Measurements from ENCODE around the gene SCYGR2.
"Not testable (repeated sequence)": the region's sequence is repeated elsewhere in the genome, so short reads cannot be mapped to it uniquely, and the experiment has no call there.

SCYGR2 gene

GRCh38 chr2:227598835-227599503 lies at the start of gene SCYGR2:
Gene SCYGR2 (plus strand): TSS chr2:227598893. CDS start chr2:227598893, 0 bp downstream.
- not testable (repeated sequence) for DNase-seq

GRCh38 chr2:227551836-227552235 lies 46.9 kb upstream of the SCYGR2 start:
- no peak for DNase-seq

GRCh38 chr2:227562581-227562980 lies 36.1 kb upstream of the SCYGR2 start:
- no peak for DNase-seq

GRCh38 chr2:227565080-227565479 lies 33.6 kb upstream of the SCYGR2 start:
- no peak for DNase-seq

- DNase-seq, result no peak
These were observed 32.7 kb upstream of the SCYGR2 start for GRCh38 chr2:227566012-227566411.

GRCh38 chr2:227568852-227569169 lies 29.9 kb upstream of the SCYGR2 start:
- DNase-seq, result no peak

GRCh38 chr2:227570615-227571014 lies 28.1 kb upstream of the SCYGR2 start:
- no peak for DNase-seq

- DNase-seq, result no peak
These were observed 22.6 kb upstream of the SCYGR2 start for GRCh38 chr2:227576110-227576509.

GRCh38 chr2:227576812-227577211 lies 21.9 kb upstream of the SCYGR2 start:
- DNase-seq, result no peak

GRCh38 chr2:227577555-227577954 lies 21.1 kb upstream of the SCYGR2 start:
- DNase-seq, result no peak

GRCh38 chr2:227578642-227579041 lies 20.1 kb upstream of the SCYGR2 start:
- DNase-seq, result no peak

GRCh38 chr2:227579791-227580190 lies 18.9 kb upstream of the SCYGR2 start:
- no peak for DNase-seq

- DNase-seq, result no peak
These were observed 16.3 kb upstream of the SCYGR2 start for GRCh38 chr2:227582369-227582768.

GRCh38 chr2:227592694-227593387 lies 5.9 kb upstream of the SCYGR2 start:
- no peak for DNase-seq

- DNase-seq, result no peak
These were observed 2.9 kb upstream of the SCYGR2 start for GRCh38 chr2:227595797-227596196.

- no peak for DNase-seq
These were observed 1.7 kb upstream of the SCYGR2 start for GRCh38 chr2:227597036-227597435.

- DNase-seq, result no peak
These were observed 695 bp upstream of the SCYGR2 start for GRCh38 chr2:227597998-227598397.

GRCh38 chr2:227602358-227602757 lies 3.7 kb downstream of the SCYGR2 start:
- no peak for DNase-seq

- DNase-seq, result no peak
These were observed 7.8 kb downstream of the SCYGR2 start for GRCh38 chr2:227606476-227606875.

GRCh38 chr2:227607941-227608340 lies 9.2 kb downstream of the SCYGR2 start:
- no peak for DNase-seq

GRCh38 chr2:227608561-227609338 lies 10.1 kb downstream of the SCYGR2 start:
- peak; percentile 25 for DNase-seq

GRCh38 chr2:227610123-227610522 lies 11.4 kb downstream of the SCYGR2 start:
- DNase-seq, result no peak

- no peak for DNase-seq
These were observed 14.0 kb downstream of the SCYGR2 start for GRCh38 chr2:227612546-227613271.

All from hematopoietic multipotent progenitor cell treated with erythropoietin and hydrocortisone succinate and interleukin-3 and kit ligand, for 8 days (in vitro differentiated cells).